Esophagus squamous epithelium (tissue), 5 donors: Measurements from ENCODE around the gene KCNMB3. TPM values are rescaled to one million over a fixed set of nuclear protein-coding genes. Genes with fewer than 3 reads are reported as not detected.
A peak's percentile ranks its signal among the peaks of the same experiment; 100 is the strongest.
"Not testable (repeated sequence)": the region's sequence is repeated elsewhere in the genome, so short reads cannot be mapped to it uniquely, and the experiment has no call there.

Experiments
- DNase-seq: peaks from one replicate; lab custom pipeline; 2025; lab: John Stamatoyannopoulos, UW
- H3K27ac ChIP-seq, 4 donors: fragments of 200-600 bp; sonication (generic); one replicate each; pipeline ENCODE4 v1.5.1; 2016 to 2019; ENCODE audit warnings: mild to moderate bottlenecking in 1 of 4
- H3K27me3 ChIP-seq, 4 donors: fragments of 200-600 bp; sonication (generic); 1 replicate in 3 of 4; 2 replicates in 1 of 4; pipeline versions ENCODE4 v1.5.1 to v1.6.0; 2017 to 2021; ENCODE audit warnings: antibody characterized with exemption in 1 of 4
- H3K36me3 ChIP-seq, 3 donors: fragments of 200-600 bp; sonication (generic); one replicate each; pipeline ENCODE4 v1.5.1; 2016 to 2019
- H3K4me1 ChIP-seq, 3 donors: fragments of 200-600 bp; sonication (generic); one replicate each; pipeline ENCODE4 v1.5.1; 2017 to 2019
- H3K4me3 ChIP-seq, 4 donors: fragments of 200-600 bp; sonication (generic); 1 replicate in 3 of 4; 2 replicates in 1 of 4; pipeline ENCODE4 v1.5.1; 2016 to 2019; ENCODE audit warnings: mild to moderate bottlenecking in 2 of 4, moderate library complexity in 1 of 4
- H3K9me3 ChIP-seq, 3 donors: fragments of 200-600 bp; sonication (generic); one replicate each; pipeline ENCODE4 v1.5.1; 2016 to 2019
- CTCF ChIP-seq, 6 experiments: fragments of 450-650 bp in 4 of 6; fragments of 200-600 bp in 2 of 6; sonication (generic) in 2 of 6; IDR thresholded peaks; one replicate each; pipeline ENCODE4 v1.5.1; 2016 to 2019; ENCODE audit warnings: antibody characterized with exemption in 6 of 6, mild to moderate bottlenecking in 4 of 6, moderate library complexity in 4 of 6
- POLR2A ChIP-seq, 4 donors: fragments of 450-650 bp; IDR thresholded peaks; one replicate each; pipeline ENCODE4 v1.6.1; 2017; ENCODE audit warnings: antibody characterized with exemption in 4 of 4, mild to moderate bottlenecking in 4 of 4, moderate library complexity in 3 of 4
- WGBS, 2 donors: methylation state at CpG; one replicate each; pipeline ENCODE4 v1.1.5; 2018; 5-methylcytosine and 5-hydroxymethylcytosine counted together
- intact Hi-C: fragments of 100-400 bp; cut with DNase I; formaldehyde crosslinking; loops from one replicate; pipeline ENCODE4 v1.15.0; 2022
- total RNA-seq, 4 donors: library from RNA; depleted of rRNA; stranded (reverse); fragments of >200 nt; gene quantifications; one replicate each; pipeline ENCODE4 v1.1.0, GENCODE V29; 2016
- donor health status: DM: yes; HTN: yes; CAD: no.

The KCNMB3 gene
- total RNA-seq, 4 donors from 2014 or later, result 0.15 to 1.6 (median 1.2) TPM

- WGBS, 2 donors, result 78 to 92% methylated on average over 1 of the region's 1 CpG
- TF ChIP-seq POLR2A (IDR thresholded peaks at IDR 0.05) (no peak), CTCF (IDR thresholded peaks at IDR 0.05) (no peak)
Observed at GRCh38 chr3:179265092-179265491, 14.2 kb upstream of the KCNMB3 start.

GRCh38 chr3:179264449-179264848 is 13.5 kb upstream of the KCNMB3 start:
- Histone ChIP-seq H3K4me3 (no peak overlapping the region), H3K36me3 (no peaks in the 10 kb centered on the region), H3K27ac (no peak overlapping the region), H3K27me3 (no peaks in the 10 kb centered on the region), H3K9me3 (peaks cover 0 to 4% (median 0%) of the 10 kb centered on the region in 3 donors), H3K4me1 (peaks cover 0 to 13% (median 0%) of the 10 kb centered on the region in 3 donors)
- no peak for DNase-seq
- intact Hi-C loops, result no loop called here
- TF ChIP-seq POLR2A (IDR thresholded peaks at IDR 0.05) (no peak), CTCF (IDR thresholded peaks at IDR 0.05) (no peak)
- 30 to 38% methylated on average over 4 of the region's 4 CpGs for WGBS, 2 donors

More at GRCh38 chr3:179265092-179265491, 14.2 kb upstream of the KCNMB3 start:
- DNase-seq, result no peak
- Histone ChIP-seq H3K27me3 (no peaks in the 10 kb centered on the region), H3K27ac (no peak overlapping the region), H3K36me3 (no peaks in the 10 kb centered on the region), H3K9me3 (peaks cover 0 to 4% (median 0%) of the 10 kb centered on the region in 3 donors), H3K4me1 (peaks cover 0 to 13% (median 0%) of the 10 kb centered on the region in 3 donors), H3K4me3 (no peak overlapping the region)
- intact Hi-C loops, result no loop called here

- intact Hi-C loops, result no loop called here
- DNase-seq, result no peak
- TF ChIP-seq CTCF (IDR thresholded peaks at IDR 0.05) (no peak), POLR2A (IDR thresholded peaks at IDR 0.05) (no peak)
Observed at GRCh38 chr3:179263134-179263533, 12.2 kb upstream of the KCNMB3 start.

GRCh38 chr3:179260949-179261765 is 10.2 kb upstream of the KCNMB3 start:
- Histone ChIP-seq H3K27ac (peak overlapping the region; percentile 48 to 83 (median 68)), H3K36me3 (no peaks in the 10 kb centered on the region), H3K27me3 (no peaks in the 10 kb centered on the region), H3K4me3 (peak overlapping the region; percentile 57 to 91 (median 62)), H3K4me1 (peaks cover 0 to 13% (median 0%) of the 10 kb centered on the region in 3 donors), H3K9me3 (peaks cover 0 to 4% (median 0%) of the 10 kb centered on the region in 3 donors)
- DNase-seq, result peak; percentile 6
- intact Hi-C loops, result no loop called here
- 35 to 46% methylated on average over 8 to 19 of the region's 71 CpGs for WGBS, 2 donors
- peak in 2 of 4 donors; percentile 37 to 51 for TF ChIP-seq POLR2A (IDR thresholded peaks at IDR 0.05)
- TF ChIP-seq CTCF (IDR thresholded peaks at IDR 0.05), result no peak

More at GRCh38 chr3:179263134-179263533, 12.2 kb upstream of the KCNMB3 start:
- Histone ChIP-seq H3K9me3 (peaks cover 0 to 4% (median 0%) of the 10 kb centered on the region in 3 donors), H3K36me3 (no peaks in the 10 kb centered on the region), H3K4me1 (peaks cover 0 to 13% (median 0%) of the 10 kb centered on the region in 3 donors), H3K27me3 (no peaks in the 10 kb centered on the region), H3K27ac (no peak overlapping the region), H3K4me3 (no peak overlapping the region)
- 85 to 100% methylated on average over 1 to 2 of the region's 29 CpGs for WGBS, 2 donors

- H3K27me3 ChIP-seq, H3K9me3 ChIP-seq, DNase-seq, H3K27ac ChIP-seq, H3K36me3 ChIP-seq, intact Hi-C loops: not testable (repeated sequence)
- H3K4me3 ChIP-seq, result peak overlapping the region in 1 of 4 donors; percentile 91
- H3K4me1 ChIP-seq, result peaks cover 0 to 13% (median 0%) of the 10 kb centered on the region in 3 donors
- 91 to 93% methylated on average over 7 to 9 of the region's 9 CpGs for WGBS, 2 donors
Observed at GRCh38 chr3:179259959-179260756, 9.2 kb upstream of the KCNMB3 start.
